Stimulated activated CD4-positive, alpha-beta T cell treated with anti-CD3 and anti-CD28 coated beads, TNF-alpha, amount 100 ng/mL, for 48 hours (primary cell): ENCODE data around the gene C19orf44.
"Not testable (repeated sequence)": the region's sequence is repeated elsewhere in the genome, so short reads cannot be mapped to it uniquely, and the experiment has no call there.

Experiments
- DNase-seq, 3 donors: peaks; one replicate each; pipeline ENCODE4 v3.0.0-alpha.2; 2020; ENCODE audit warnings: low read depth in 3 of 3

C19orf44 gene

DNA sequence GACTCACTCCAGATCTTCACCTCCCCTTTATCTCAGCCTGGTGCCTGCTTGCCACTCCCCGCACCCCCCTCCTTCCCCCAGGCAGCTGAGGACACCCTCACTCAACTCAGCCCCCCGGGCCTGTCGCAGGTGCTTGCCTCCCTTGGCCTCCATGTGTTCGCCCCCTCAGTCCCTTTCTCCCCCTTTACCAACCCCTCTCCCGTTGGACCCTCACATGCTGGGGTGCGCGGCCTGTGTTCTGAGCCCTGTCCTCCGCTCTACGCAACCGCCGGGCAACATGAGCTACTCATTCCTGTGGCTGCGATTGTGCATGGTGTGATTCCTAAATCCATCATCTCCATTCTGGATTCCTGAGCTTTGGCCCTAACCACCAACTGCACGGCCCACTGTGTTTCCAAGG lies 40.9 kb downstream of the C19orf44 start:
- DNase-seq = no peak

DNA sequence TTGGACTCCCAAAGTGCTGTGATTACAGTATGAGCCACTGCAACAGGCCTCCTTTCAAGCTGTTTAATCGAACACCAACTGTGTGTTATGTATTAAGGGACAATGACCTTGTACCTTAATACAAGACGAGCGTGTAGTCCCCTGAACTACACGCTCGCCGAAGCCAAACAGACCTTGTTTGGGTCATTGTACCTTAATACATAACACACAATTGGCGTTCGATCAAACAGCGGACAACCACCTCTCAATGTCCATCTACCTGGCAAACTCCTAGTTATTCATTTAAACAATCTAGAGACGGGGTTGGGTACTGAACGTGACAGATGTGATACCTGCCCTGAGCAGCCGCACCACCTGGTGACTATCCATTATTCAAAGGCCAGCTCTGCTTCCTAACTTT lies 44.8 kb downstream of the C19orf44 start:
- no peak for DNase-seq

DNA sequence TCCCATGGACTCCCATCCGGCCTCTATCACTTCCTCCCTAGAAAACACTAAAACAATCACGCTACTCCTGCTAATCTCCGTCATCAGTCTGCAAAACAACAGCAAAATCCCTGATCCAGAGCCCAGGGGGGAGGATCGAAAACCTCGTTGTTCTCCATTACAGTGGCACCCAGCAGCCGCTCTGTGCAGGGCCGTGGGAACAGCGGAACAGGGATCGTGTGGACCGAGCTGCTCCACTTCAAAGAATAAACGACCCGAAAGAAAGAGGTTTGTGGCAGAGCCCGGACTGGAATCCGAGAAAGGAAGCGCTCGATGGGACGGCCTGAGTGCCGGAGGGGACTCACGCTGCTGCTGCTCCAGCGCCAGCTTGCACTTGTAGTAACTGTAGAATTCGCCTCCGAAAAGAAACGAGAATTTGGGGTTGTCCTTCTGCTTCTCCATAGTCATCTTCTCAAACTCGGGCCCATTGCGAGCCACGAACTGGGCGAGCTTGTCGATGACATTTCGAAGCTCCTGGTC lies 45.4 kb downstream of the C19orf44 start:
- DNase-seq = peak in 1 of 3 donors; percentile 31

DNA sequence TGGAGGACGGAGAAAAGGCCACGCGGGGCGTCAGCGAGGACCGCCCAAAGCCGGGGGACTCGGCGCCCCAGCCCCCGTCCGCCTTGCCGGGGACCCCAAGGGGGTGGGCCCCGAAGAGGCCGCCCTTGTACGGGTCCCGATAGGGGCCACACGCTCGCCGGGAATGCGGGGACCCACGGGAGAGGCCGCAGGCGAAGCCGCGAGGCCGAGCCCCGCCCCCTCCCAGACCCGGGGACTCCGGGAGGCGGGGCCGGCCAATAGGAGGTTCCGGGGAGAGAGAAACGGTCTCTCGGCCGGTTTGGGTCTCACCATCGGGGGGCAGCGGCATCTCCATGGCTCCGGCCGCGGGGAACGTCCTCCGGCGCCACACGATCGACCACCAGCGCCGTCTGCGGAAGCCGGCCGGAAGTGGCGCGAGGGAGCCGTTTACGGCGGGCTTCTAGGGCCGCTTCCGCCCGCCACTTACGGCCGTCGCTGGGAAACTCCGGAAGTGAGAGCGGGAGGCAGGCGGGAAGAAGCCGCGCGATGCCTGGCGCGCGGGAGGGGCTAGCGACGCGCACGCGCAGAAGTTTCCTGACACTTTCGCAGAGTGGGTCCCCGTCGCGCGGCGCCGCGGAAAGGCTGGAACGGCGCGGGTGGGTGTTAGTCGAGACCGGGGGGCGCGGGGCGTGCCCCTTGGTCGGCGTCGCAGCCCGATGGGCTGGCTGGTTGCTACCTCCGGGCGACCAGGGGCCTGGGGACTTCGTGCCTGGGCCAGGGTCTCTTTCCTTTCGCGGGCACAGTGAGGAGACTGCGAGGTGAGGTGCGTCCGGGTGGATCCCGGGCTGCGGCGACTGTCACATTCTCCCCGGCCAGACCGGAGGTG lies 46.1 kb downstream of the C19orf44 start, which contains the start of gene CHERP:
TSS of gene CHERP (minus strand) at position 393 of the 865 bp plus-strand sequence. CDS start at position 334, 59 bp downstream.
- peak; percentile 83 to 93 (median 87) for DNase-seq

DNA sequence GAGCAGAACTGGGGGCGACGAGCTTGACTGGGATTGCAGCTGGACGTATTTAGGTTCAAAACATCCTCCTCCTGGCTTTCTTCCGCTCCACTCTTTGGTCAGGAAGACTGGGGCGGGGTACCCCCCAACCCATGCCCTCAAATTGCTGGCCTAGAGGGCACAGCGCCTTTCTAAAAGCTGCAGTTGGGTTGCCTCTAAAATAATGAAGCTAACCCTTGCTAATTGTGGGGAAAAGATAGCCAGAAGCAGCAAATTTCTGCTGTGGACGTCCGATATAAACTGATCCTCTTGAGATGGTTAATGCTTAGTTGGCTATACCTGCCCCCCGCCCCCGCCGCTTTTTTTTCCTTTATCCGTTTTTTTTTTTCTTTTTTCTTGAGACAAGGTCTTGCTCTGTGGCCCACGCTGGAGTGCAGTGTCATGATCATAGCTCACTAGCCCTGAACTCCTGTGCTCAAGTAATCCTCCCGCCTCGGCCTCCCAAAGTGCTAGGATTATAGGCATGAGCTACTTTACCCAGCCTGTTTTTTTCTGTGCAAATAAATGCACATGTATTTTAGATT lies 46.8 kb downstream of the C19orf44 start:
- no peak for DNase-seq

DNA sequence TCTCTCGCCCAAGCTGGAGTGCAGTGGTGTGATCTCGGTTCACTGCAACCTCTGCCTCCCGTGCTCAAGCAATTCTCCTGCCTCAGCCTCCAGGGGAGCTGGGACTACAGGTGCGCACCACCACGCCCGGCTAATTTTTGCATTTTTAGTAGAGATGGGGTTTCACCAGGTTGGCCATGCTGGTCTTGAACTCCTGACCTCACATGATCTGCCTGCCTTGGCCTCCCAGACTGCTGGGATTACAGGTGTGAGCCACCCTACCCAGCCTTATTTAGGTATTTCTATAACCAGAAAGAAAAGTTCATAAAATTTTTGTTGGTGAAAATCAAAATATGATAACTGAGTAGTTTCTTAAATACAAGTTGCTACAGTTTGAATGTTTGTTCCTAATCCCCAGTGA lies 47.5 kb downstream of the C19orf44 start:
- not testable (repeated sequence) for DNase-seq

DNA sequence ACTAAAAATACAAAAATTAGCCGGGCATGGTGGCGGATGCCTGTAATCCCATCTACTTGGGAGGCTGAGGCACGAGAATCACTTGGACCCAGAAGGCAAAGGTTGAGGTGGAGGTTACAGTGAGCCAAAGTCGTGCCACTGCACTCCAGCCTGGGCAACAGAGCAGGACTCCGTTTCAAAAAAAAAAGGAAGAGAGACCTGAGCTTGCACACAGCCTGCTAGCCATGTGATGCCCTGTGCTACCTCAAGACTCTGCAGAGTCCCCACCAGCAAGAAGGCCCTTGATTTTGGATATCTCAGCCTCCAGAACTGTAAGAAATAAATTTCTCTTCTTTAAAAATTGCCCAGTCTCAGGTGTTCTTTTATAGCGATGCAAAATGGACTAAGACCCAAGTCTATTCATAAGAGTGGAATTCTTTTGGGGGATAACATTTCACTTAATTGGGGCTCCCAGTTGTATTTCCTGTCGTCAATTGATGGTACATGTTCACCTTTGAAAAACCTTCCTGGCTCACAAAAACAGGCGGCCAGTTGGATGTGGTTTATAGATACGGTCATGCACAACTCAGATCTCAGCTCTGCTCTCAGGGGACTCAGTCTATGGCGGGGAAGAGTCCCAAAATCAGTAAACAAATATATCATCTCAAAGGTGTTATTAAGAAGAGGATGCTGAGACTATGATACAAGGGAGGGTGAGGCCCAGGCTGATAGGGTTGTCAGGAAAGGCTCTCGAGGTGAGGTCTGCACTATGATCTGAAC lies 48.5 kb downstream of the C19orf44 start:
- no peak for DNase-seq

DNA sequence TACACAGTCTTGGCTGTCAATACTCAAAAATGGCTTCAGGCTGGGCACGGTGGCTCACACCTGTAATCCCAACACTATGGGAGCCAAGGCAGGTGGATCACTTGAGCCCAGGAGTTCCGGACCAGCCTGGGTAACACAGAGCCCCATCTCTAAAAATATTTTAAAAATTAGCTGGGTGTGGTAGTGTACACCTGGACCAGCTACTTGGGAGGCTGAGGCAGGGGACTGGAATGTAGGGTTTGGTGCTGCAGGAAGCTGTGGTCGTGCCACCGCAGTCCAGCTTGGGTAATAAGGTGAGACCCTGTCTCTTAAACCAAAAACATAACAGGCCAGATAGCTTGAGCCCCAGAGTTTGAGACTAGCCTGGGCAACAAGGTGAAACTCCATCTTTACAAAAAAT lies 52.8 kb downstream of the C19orf44 start:
- no peak for DNase-seq

DNA sequence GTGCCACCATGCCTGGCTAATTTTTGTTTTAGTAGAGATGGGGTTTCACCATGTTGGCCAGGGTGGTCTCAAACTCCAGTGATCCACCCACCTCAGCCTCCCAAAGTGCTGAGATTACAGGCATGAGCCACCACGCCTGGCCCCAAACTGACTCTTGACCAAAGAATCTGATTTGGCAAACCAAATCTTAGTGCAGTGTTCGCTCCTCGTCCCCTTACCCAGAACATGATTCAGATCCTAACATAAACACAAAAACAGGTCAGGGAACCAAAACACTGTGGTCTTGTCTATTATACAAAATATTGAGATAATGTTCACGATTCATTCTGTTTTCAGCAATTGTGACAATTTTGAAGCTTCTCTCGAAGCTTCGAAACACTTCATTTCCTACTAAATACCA lies 55.7 kb downstream of the C19orf44 start:
- not testable (repeated sequence) for DNase-seq

DNA sequence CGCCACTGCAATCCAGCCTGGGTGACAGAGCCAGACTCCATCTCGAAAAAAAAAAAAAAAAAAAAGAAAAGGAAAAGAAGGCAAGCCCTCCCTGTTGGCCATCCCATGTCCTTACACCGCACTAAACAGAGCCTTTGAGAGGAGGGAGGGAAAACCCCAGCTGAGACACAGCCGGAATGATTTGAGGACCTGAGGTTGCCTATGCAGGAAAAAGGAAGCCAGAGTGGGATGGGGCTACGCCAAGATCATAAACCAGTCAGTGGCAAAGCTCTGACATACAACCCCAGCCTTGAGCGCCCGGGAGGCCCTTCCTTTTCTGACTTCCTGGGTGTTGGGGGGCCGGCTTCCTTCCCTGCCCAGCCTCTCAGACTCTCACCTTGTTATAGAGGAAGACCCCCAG lies 58.6 kb downstream of the C19orf44 start:
- no peak for DNase-seq

DNA sequence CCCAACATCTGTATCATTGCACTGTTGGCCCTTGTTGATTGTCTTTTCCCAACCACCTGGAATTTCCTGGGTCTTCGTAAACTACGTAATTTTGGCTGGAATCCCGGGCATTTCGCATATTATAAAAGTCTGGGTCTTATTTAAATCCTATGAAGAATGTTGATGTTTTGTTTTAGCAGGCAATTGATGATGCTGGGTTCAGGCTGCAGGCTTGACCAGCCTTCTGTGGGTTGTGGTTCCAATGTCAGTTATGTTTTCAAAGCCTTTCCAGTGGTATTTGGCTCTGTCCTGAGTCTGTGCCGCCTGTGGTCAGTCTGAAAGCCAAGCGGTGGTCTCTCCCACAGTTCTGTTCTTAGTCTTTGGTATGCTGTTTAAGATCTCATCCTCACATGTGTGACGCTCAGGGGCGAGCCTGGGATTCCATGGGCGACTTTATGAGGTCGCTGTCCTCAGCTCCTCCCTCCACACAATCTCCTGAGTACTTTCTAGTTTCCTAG lies 63.6 kb downstream of the C19orf44 start:
- DNase-seq = no peak

DNA sequence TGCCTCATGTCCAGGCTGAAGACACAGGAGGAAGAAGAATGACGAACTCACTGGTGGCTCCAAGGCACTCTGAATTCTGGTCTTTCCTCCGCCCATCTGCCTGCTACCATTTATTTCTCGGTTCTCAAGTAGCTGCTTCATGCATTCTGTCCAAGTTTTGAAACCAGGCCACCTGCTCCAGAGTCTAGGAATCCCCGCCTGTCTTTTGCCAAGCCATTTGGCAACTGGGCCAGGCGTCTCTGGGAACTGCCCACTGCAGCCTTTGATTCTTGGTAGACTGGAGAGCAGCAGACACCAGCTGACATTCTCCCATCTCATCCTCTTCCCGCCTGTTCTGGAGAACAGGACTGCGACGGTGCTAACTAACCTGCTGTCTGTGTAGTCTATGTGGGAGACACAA lies 65.2 kb downstream of the C19orf44 start:
- DNase-seq = no peak

DNA sequence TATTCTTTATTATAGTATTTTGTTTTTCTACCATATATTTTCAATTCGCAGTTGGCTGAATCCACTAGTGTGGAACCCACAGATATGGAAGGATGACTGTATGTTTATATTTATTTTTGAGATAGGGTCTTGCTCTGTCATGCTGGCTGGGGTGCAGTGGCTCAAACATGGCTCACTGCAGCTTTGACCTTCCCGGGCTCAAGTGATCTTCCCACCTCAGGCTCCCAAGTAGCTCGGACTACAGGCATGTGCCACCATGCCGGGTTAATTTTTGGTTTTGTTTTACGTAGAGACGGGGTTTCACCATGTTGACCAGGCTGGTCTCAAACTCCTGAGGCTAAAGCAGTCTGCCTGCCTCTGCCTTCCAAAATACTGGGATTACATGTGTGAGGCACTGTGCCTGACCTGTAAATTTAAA lies 66.4 kb downstream of the C19orf44 start:
- DNase-seq = no peak

DNA sequence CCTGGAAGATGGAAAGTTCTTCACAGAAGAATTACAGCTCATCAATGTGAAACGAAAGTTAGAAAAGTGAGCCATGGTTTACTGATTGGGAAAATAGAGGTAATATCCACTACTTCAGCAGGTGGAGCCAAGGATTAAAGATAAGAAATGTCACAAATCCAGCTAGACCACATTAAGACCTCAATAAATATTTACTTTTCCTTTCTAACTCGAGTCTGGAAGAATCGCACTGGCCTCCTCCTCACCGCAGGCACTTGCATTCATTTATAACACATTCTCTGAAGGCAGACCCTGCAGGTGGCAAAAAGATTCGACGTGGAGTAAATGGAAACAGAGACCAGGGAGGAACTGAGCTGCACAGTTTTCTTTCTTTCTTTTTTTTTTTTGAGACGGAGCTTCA lies 68.6 kb downstream of the C19orf44 start:
- no peak for DNase-seq

DNA sequence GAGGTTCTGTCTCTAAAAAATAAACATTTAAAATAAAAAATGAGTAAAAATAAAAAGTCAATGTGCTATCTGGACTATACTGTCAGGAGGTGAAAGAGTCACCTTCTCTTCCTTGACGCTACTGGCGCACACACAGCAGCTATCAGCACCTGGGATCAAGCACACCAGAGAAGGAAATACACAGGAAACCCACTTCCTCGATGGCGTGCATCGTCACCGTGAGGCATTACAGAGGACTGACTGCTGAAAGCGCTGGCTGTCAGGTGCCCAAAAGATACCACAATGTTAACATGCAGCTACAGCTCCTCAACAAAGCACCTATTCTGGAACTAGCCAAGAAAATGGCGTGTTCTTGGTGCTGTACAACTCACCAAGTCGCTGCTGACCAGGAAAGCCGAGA lies 70.0 kb downstream of the C19orf44 start:
- peak in 1 of 3 donors; percentile 56 for DNase-seq

DNA sequence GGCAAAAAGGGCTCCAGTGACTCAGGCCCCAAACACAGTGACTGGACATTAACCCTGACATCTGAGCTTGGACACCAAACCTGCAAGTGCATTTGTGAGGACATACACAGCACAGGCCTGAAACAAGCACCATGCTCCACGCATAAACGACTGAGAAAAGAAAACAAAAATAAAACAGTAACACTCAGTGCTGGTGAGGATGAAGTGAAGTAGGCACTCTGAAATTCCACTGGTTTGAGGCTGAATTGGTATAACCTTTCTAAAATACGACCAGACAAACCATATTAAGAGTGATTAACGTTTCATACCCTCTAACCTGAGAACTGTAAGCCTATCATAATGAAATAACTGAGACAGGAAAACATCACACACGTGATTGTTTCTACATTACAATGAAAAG lies 70.5 kb downstream of the C19orf44 start:
- DNase-seq = no peak

DNA sequence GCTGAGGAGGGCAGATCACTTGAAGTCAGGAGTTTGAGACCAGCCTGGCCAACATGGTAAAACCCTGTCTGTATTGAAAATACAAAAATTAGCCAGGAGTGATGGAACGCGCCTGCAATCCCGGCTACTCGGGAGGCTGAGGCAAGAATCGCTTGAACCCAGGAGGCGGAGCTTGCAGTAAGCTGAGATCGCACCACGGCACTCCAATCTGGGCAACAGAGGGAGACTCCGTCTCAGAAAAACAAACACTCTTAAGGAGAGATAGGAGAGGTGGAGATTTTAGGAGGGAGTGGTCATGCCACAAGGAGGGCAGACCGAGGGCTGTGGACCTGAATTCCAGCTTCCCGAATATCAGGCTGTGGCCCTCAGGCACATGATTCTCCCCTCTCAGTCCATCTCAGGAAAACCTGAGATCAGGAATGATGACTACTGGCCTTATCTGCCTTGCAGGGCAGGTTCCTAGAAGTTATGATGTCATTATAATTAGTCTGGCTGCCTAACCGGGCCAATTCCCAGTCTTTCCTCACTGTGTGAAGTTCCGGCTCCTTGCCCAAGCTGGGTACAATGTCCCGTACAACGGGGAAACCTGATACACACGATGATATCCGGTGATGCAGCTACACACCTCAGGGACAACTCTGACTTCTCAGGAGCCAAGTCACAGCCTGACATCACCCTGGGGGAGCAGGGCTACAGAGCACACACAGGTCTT lies 73.6 kb downstream of the C19orf44 start:
- no peak for DNase-seq
